HuH-7 (cell line): ENCODE measurements around the gene DPEP2.
"Not testable (repeated sequence)": the region's sequence is repeated elsewhere in the genome, so short reads cannot be mapped to it uniquely, and the experiment has no call there.

ENCODE experiments used
- DNase-seq: peaks from one replicate; pipeline ENCODE4 v3.0.0; 2011; ENCODE audit warnings: low spot score

Gene DPEP2

GRCh38 chr16:67998779-67999688 is at the start of gene DPEP2:
Gene DPEP2 (minus strand): TSS chr16:67999484. CDS start chr16:67993212, 6,272 bp downstream.
- not testable (repeated sequence) for DNase-seq

GRCh38 chr16:68047987-68048386 is 48.7 kb upstream of the DPEP2 start:
- no peak for DNase-seq

GRCh38 chr16:68046106-68046505 is 46.8 kb upstream of the DPEP2 start:
- no peak for DNase-seq

GRCh38 chr16:68041783-68042182 is 42.5 kb upstream of the DPEP2 start:
- DNase-seq = no peak

- peak; percentile 91 for DNase-seq
Measured at GRCh38 chr16:68040506-68041288, 41.4 kb upstream of the DPEP2 start.

- no peak for DNase-seq
Measured at GRCh38 chr16:68037841-68038597, 38.7 kb upstream of the DPEP2 start.

- DNase-seq = no peak
Measured at GRCh38 chr16:68035227-68035626, 35.9 kb upstream of the DPEP2 start.

- DNase-seq = no peak
Measured at GRCh38 chr16:68033101-68033500, 33.8 kb upstream of the DPEP2 start.

- no peak for DNase-seq
Measured at GRCh38 chr16:68031951-68032350, 32.7 kb upstream of the DPEP2 start.

GRCh38 chr16:68030108-68030507 is 30.8 kb upstream of the DPEP2 start:
- not testable (repeated sequence) for DNase-seq

GRCh38 chr16:68028996-68029395 is 29.7 kb upstream of the DPEP2 start:
- DNase-seq = no peak

GRCh38 chr16:68022728-68023537 is 23.6 kb upstream of the DPEP2 start, which contains the start of the genes DDX28 and DUS2:
Gene DDX28 (minus strand): TSS chr16:68023232. CDS start chr16:68023202, 30 bp downstream.
Gene DUS2 (plus strand): TSS chr16:68023284. CDS start chr16:68038024, 14,740 bp downstream.
- DNase-seq = peak; percentile 90

- no peak for DNase-seq
Measured at GRCh38 chr16:68022278-68022727, 23.0 kb upstream of the DPEP2 start.

- no peak for DNase-seq
Measured at GRCh38 chr16:68021490-68021889, 22.2 kb upstream of the DPEP2 start.

- DNase-seq = no peak
Measured at GRCh38 chr16:68019167-68019680, 19.9 kb upstream of the DPEP2 start.

GRCh38 chr16:68015681-68016080 is 16.4 kb upstream of the DPEP2 start, which contains the start of gene DPEP2NB:
Gene DPEP2NB (minus strand): TSS chr16:68015911. CDS start chr16:68015770, 141 bp downstream.
- DNase-seq = no peak

GRCh38 chr16:68013440-68013839 is 14.2 kb upstream of the DPEP2 start:
- no peak for DNase-seq

GRCh38 chr16:68009872-68010271 is 10.6 kb upstream of the DPEP2 start:
- DNase-seq = not testable (repeated sequence)

GRCh38 chr16:68009157-68009735 is 10.0 kb upstream of the DPEP2 start:
- DNase-seq = no peak

GRCh38 chr16:68005786-68006286 is 6.6 kb upstream of the DPEP2 start:
- DNase-seq = no peak
